SK-N-MC (cell line): ENCODE results near the gene HOXB7.

Experiments used
- EZH2 ChIP-seq: fragments of 200-600 bp; sonication (generic); IDR thresholded peaks from one replicate; pipeline ENCODE4 v1.6.1; 2017; ENCODE audit warnings: antibody characterized with exemption
- POLR2AphosphoS5 ChIP-seq: IDR thresholded peaks from 2 replicates; pipeline ENCODE4 v1.6.1; 2012; ENCODE audit warnings: mild to moderate bottlenecking, low read depth, low read length, borderline replicate concordance

GRCh38 chr17:48591255-48592056, 19.4 kb downstream of the HOXB7 start:
- no peak for TF ChIP-seq POLR2AphosphoS5
- TF ChIP-seq EZH2, result no peak
